Measurements from ENCODE around the gene MBD5. TPM values are rescaled to one million over a fixed set of nuclear protein-coding genes. Genes with fewer than 3 reads are reported as not detected.

MBD5 gene
- total RNA-seq, 1 donor from 2014 or later, result 38.8 TPM

- peaks cover 9% of the 10 kb centered on the region for H3K79me2 ChIP-seq (ENCODE audit: low read depth)
- DNase-seq (ENCODE audit: low spot score), result no peak
- no peak overlapping the region for H3K4me2 ChIP-seq
- H3K36me3 Mint-ChIP-seq, result peaks cover 5% of the 10 kb centered on the region
- H3K27ac Mint-ChIP-seq, result no peak overlapping the region
- no peaks in the 10 kb centered on the region for H3F3A ChIP-seq (ENCODE audit: low read depth)
- H2AFZ ChIP-seq (replicated peaks), result no peak overlapping the region
- H3K27me3 ChIP-seq, result no peaks in the 10 kb centered on the region
- H3K4me1 ChIP-seq, result no peaks in the 10 kb centered on the region
- H4K20me1 ChIP-seq (ENCODE audit: low read depth), result peaks cover 9% of the 10 kb centered on the region
- H3K4me1 Mint-ChIP-seq, result no peaks in the 10 kb centered on the region
- H3K9me3 ChIP-seq (ENCODE audit: low read depth), result no peaks in the 10 kb centered on the region
- no peak overlapping the region for H3K27ac ChIP-seq
- no peaks in the 10 kb centered on the region for H3K36me3 ChIP-seq
- H3K4me3 ChIP-seq, result no peak overlapping the region
- H3K27me3 Mint-ChIP-seq (ENCODE audit: insufficient read depth, low read depth), result no peaks in the 10 kb centered on the region
- H3K9me3 Mint-ChIP-seq, result no peaks in the 10 kb centered on the region
- no peak overlapping the region for H3K9ac ChIP-seq
- TF ChIP-seq EZH2phosphoT487 (IDR thresholded peaks at IDR 0.05) (no peak), EZH2 (IDR thresholded peaks at IDR 0.05) (no peak), CTCF (IDR thresholded peaks at IDR 0.05) (no peak)
- H3K4me3 Mint-ChIP-seq, result no peak overlapping the region
Measured at GRCh38 chr2:148039783-148040182, 18.9 kb downstream of the MBD5 start.

GRCh38 chr2:148042219-148042618 lies 21.3 kb downstream of the MBD5 start:
- DNase-seq (ENCODE audit: low spot score), result no peak
- no peaks in the 10 kb centered on the region for H3K27me3 ChIP-seq
- H2AFZ ChIP-seq (replicated peaks), result no peak overlapping the region
- no peaks in the 10 kb centered on the region for H3K9me3 ChIP-seq (ENCODE audit: low read depth)
- H3K4me3 ChIP-seq, result no peak overlapping the region
- peaks cover 5% of the 10 kb centered on the region for H3K36me3 Mint-ChIP-seq
- no peaks in the 10 kb centered on the region for H3F3A ChIP-seq (ENCODE audit: low read depth)
- no peaks in the 10 kb centered on the region for H3K4me1 ChIP-seq
- H3K4me2 ChIP-seq, result no peak overlapping the region
- H3K27ac Mint-ChIP-seq, result no peak overlapping the region
- TF ChIP-seq EZH2 (IDR thresholded peaks at IDR 0.05), result no peak
- no peak for TF ChIP-seq CTCF (IDR thresholded peaks at IDR 0.05)
- no peak for TF ChIP-seq EZH2phosphoT487 (IDR thresholded peaks at IDR 0.05)
- H4K20me1 ChIP-seq (ENCODE audit: low read depth), result peaks cover 4% of the 10 kb centered on the region
- no peaks in the 10 kb centered on the region for H3K27me3 Mint-ChIP-seq (ENCODE audit: insufficient read depth, low read depth)
- no peak overlapping the region for H3K27ac ChIP-seq
- no peaks in the 10 kb centered on the region for H3K4me1 Mint-ChIP-seq
- peaks cover 4% of the 10 kb centered on the region for H3K79me2 ChIP-seq (ENCODE audit: low read depth)
- no peak overlapping the region for H3K4me3 Mint-ChIP-seq
- no peaks in the 10 kb centered on the region for H3K9me3 Mint-ChIP-seq
- no peak overlapping the region for H3K9ac ChIP-seq
- H3K36me3 ChIP-seq, result no peaks in the 10 kb centered on the region

GRCh38 chr2:148044322-148044721 lies 23.4 kb downstream of the MBD5 start:
- H3K27me3 Mint-ChIP-seq (ENCODE audit: insufficient read depth, low read depth), result no peaks in the 10 kb centered on the region
- no peak overlapping the region for H3K4me3 ChIP-seq
- H3K4me3 Mint-ChIP-seq, result no peak overlapping the region
- TF ChIP-seq EZH2 (IDR thresholded peaks at IDR 0.05), result no peak
- no peak for TF ChIP-seq EZH2phosphoT487 (IDR thresholded peaks at IDR 0.05)
- no peak for TF ChIP-seq CTCF (IDR thresholded peaks at IDR 0.05)
- no peaks in the 10 kb centered on the region for H3K4me1 Mint-ChIP-seq
- H3K4me2 ChIP-seq, result no peak overlapping the region
- DNase-seq (ENCODE audit: low spot score), result no peak
- no peaks in the 10 kb centered on the region for H3K36me3 ChIP-seq
- no peak overlapping the region for H2AFZ ChIP-seq (replicated peaks)
- no peaks in the 10 kb centered on the region for H3K9me3 Mint-ChIP-seq
- no peaks in the 10 kb centered on the region for H3K4me1 ChIP-seq
- H3K27ac ChIP-seq, result no peak overlapping the region
- peaks cover 13% of the 10 kb centered on the region for H4K20me1 ChIP-seq (ENCODE audit: low read depth)
- H3K27me3 ChIP-seq, result no peaks in the 10 kb centered on the region
- peaks cover 5% of the 10 kb centered on the region for H3K36me3 Mint-ChIP-seq
- no peak overlapping the region for H3K9ac ChIP-seq
- no peaks in the 10 kb centered on the region for H3F3A ChIP-seq (ENCODE audit: low read depth)
- no peaks in the 10 kb centered on the region for H3K9me3 ChIP-seq (ENCODE audit: low read depth)
- H3K27ac Mint-ChIP-seq, result no peak overlapping the region
- H3K79me2 ChIP-seq (ENCODE audit: low read depth), result no peaks in the 10 kb centered on the region

Measured in neural progenitor cell (in vitro differentiated cells).